Measurements from ENCODE around the gene TNNC1. TPM values are rescaled to one million over a fixed set of nuclear protein-coding genes. Genes with fewer than 3 reads are reported as not detected.

Gene TNNC1
- total RNA-seq, 4 donors from 2014 or later = 1.7 to 3.7 TPM; not detected in 2

- no peak for TF ChIP-seq CTCF (IDR thresholded peaks at IDR 0.05; ENCODE audit: low read depth)
Measured at GRCh38 chr3:52489453-52489852, 35.6 kb upstream of the TNNC1 start.

- TF ChIP-seq CTCF (IDR thresholded peaks at IDR 0.05; ENCODE audit: low read depth) = no peak
Measured at GRCh38 chr3:52488746-52489145, 34.9 kb upstream of the TNNC1 start.

GRCh38 chr3:52487788-52488691 lies 34.2 kb upstream of the TNNC1 start:
- TF ChIP-seq CTCF (IDR thresholded peaks at IDR 0.05; ENCODE audit: low read depth) = no peak

- TF ChIP-seq CTCF (IDR thresholded peaks at IDR 0.05; ENCODE audit: low read depth) = no peak
Measured at GRCh38 chr3:52487050-52487787, 33.4 kb upstream of the TNNC1 start.

GRCh38 chr3:52484680-52485461 lies 31.0 kb upstream of the TNNC1 start:
- no peak for TF ChIP-seq CTCF (IDR thresholded peaks at IDR 0.05; ENCODE audit: low read depth)

GRCh38 chr3:52483577-52484381 lies 29.9 kb upstream of the TNNC1 start:
- TF ChIP-seq CTCF (IDR thresholded peaks at IDR 0.05; ENCODE audit: low read depth) = no peak

Measured in subcutaneous adipose tissue (tissue), 4 donors.